HG03460 (cell line): ENCODE results near the gene ZDHHC12.

Experiments used
- ATAC-seq: cut with Tn5 transposase; IDR thresholded peaks from one replicate; pipeline ENCODE4 v1.9.1; 2021; ENCODE audit not compliant: unreplicated experiment

Gene ZDHHC12

DNA sequence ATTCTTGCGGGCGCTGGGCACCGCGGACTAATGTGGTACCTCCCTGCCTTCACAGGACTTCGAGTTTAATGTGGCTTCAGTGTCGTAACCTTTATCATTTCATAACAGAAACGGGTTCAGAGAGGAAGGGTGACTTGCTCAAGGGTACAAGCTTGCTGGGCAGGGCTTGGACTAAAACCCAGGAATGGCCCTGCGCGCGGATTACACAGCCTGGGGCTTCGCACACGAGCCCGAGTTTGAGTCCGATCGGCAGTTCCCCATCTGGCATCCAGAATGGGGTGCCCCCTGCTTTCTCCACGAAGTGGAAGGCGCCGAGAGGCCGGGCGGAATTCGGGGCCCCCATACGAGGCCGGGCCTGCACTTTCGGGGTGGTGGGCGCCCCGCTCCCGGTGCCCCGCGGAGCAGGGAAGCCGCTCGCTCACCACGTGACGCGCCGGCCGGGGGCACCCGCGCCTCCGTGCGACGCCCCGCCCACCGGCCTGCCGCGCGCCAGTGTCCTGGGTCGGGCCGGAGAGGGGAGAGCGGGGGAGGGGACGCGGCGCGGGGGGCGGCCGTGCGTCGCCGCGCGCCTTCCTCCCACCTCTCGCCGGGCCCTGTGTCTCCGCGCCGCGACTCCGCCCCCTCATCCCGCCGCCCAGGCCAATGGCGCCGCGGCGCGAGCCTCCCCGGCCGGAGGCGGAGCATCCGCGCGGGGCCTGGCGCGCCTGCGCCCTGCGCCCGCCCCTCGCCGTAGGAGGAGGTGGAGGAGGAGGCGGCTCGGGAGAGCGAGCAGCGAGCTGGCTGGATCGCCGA, 35.2 kb downstream of the ZDHHC12 start, which contains the start of gene SET:
Gene SET, plus strand, starts transcription at position 722 of the 792 bp plus-strand sequence. CDS start 361 bp downstream, outside the sequence.
- ATAC-seq = peak; percentile 61

DNA sequence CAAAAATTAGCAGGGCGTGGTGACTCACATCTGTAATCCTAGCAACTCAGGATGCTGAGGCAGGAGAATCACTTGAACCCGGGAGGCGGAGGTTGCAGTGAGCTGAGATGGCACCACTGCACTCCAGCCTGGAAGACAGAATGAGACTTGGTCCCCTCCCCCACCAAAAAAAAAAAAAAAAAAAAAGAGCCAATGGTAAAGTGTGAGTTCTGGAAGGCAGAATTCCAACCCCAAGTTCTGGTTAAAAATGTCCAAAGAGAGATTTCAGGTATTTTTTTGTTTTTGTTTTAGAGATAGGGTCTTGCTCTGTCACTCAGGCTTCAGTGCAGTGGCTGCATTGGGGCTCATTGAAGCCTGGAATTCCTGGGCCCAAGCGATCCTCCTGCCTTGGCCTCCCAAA, 36.5 kb downstream of the ZDHHC12 start:
- ATAC-seq = no peak

DNA sequence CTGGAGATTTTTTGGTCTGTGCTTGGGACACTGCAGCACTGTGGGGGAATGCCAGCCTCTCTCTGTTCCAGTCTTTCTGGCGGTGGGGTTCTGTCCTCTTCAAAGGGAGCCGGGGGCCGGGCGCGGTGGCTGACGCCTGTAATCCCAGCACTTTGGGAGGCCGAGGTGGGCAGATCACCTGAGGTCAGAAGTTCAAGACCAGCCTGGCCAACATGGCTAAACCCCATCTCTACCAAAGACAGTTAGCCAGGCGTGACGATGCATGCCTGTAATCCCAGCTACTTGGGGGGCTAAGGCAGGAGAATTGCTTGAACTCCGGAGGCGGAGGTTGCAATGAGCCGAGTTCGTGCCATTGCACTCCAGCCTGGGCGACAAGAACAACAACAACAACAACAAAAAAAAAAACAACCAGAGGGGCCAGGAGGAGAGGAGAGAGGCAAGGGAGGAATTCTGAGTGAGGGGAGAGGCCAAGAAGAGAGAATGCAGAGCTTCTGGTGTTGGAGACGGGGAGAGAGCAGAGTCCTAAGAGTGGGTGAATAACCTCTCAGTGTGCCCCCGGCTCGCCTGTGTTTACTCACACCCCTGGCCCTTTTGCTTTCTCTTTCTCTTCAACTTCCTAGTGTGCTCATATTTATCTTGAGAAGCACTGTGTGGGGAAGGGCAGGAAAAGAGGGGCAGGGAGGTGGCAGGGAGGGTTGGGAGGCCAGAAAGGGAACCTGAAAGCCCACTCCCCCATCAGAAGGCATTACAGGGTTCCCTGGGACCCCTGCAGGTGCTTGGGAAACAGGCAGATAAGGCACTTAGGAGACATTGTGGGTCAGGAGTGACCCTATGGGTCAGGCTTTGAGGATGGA, 38.1 kb downstream of the ZDHHC12 start:
- no peak for ATAC-seq

DNA sequence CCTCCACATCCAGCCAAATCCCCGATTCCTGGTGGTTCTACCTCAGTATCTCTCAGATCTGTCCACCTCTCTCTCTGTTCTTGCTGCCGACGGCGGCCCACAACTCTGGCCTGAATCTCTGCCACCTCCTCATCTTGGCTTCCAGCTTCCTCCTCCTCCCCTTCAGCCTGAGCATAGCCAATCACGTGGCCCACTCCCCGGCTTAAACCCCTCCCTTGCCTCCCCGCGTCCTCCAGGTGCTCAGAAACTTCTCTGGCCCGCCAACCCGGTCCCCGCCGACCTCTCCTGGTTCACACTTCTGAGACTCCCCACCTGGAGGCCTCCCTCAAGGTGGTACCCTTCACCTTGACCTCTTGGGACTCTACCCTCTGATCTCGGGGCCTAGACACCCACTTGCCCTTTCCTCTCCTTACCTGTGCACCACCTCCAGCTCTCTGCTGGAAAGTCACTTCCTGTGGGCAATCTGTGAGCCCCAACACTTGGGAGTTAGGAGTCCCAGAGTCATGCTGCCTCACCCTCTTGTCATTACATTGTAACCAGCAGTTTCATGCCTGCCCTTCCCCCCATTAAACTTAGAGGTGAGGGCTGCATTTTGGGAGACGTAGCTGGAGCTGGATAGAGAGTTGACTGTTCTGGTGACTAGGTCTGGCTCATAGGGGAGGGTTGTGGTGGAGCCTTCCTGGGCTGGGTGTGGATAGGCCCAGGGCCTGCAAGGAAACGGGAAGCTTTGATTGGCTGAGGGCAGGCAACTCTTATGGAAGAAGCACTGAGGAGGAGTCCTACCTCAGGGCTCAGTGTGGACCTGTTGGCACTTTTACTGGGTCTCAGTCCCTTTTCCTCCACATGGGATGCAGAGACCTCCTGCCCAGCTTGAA, 39.4 kb downstream of the ZDHHC12 start:
- ATAC-seq = peak; percentile 32

DNA sequence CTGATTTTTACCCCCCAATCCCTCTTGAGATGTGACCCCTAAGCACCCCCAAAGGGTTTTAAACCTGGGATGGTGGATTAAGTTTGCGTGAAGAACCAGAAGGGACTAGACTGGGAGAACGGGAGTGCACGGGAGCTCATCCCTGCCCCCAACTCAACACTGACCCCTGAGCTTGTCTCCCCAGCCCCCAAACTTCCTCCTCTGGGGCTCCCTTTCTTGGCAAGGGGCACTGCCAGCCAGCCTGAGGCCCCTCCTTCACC, 39.9 kb downstream of the ZDHHC12 start:
- ATAC-seq = peak; percentile 2

DNA sequence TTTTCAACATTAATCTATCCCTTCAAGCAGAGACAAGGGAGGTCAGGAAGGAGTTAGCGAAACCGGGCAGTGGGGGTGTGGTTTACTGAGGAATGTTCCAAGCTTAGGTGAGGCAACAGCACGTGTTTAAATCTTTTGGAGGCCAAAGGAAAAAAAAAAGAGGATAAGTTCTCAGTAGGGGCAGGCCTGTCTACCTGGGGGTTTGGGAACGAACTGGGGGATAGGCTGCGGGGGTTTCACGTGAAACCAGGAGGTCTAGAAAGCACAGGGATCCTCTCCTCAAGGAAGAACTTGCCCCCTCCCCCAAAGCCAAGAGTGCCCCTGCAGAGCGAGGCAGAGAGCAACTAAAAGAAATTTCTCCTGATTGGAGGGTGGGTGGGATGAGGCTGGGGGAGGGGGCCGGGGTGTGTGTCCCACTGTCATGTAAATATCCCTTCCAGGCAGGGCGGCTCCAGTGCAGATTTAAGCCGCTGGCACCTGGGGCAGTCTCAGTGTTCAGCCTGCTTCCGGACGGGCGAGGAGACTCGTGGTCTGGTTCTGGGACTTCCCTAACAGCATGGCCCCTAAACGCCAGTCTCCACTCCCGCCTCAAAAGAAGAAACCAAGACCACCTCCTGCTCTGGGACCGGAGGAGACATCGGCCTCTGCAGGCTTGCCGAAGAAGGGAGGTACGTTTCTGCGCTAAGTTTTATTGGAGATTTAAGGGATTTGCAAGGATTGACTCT, 40.4 kb downstream of the ZDHHC12 start:
- ATAC-seq = no peak

DNA sequence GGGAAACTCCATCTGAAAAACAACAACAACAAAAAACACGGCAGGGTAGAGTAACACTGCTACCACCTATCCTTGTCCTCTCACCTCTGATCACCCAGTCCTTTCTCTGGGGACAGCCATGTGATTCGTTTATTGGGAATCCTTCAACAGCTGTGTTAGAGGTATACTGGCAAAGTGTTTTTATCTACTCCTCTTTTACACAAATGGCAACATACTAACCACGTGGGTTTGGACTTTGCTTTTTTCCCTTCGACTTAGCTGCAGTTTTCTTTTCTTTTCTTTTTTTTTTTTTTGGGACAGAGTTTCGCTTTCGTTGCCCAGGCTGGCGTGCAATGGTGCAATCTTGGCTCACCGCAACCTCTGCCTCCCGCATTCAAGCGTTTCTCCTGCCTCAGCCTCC, 46.1 kb downstream of the ZDHHC12 start:
- ATAC-seq = no peak

DNA sequence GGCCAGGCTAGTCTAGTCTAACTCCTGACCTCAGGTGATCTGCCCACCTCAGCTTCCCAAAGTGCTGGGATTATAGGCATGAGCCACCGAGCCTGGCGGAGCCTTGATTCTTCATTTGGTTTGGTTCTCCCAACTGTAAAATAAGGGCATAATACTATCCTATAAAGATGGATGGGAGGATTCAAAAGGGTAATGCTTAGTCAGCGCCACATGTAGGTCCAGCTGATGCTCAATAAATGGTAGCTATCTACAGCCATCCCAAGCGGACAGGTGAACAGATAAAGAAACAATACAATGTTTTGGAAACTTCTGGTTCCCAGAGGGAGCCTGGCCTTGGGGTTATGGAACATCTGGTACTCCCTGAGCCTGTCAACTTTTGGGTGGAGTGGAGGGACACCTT, 48.5 kb downstream of the ZDHHC12 start:
- no peak for ATAC-seq
